Mucosa of rectum (tissue), 2 donors: ENCODE measurements around the gene FAM221B.

Experiments used
- H3K27ac ChIP-seq, 2 donors: one replicate each; pipeline ENCODE4 v1.7.0; 2013; ENCODE audit warnings: inconsistent platforms in 2 of 2, low read depth in 2 of 2, low read length in 2 of 2
- H3K27me3 ChIP-seq, 2 donors: one replicate each; pipeline ENCODE4 v1.7.0; 2013; ENCODE audit warnings: low read length in 2 of 2; ENCODE audit not compliant: control insufficient read depth in 2 of 2, insufficient read depth in 2 of 2
- H3K36me3 ChIP-seq, 2 donors: one replicate each; pipeline ENCODE4 v1.7.0; 2013; ENCODE audit warnings: low read length in 2 of 2; ENCODE audit not compliant: control insufficient read depth in 2 of 2, insufficient read depth in 2 of 2
- H3K4me1 ChIP-seq, 2 donors: one replicate each; pipeline ENCODE4 v1.7.0; 2013; ENCODE audit warnings: low read length in 2 of 2, mild to moderate bottlenecking in 1 of 2; ENCODE audit not compliant: control insufficient read depth in 2 of 2, insufficient read depth in 2 of 2
- H3K4me3 ChIP-seq, 2 donors: one replicate each; pipeline ENCODE4 v1.7.0; 2013; ENCODE audit warnings: low read length in 2 of 2
- H3K9ac ChIP-seq, 2 donors: one replicate each; pipeline ENCODE4 v1.7.0; 2013; ENCODE audit warnings: low read length in 2 of 2, low read depth in 1 of 2, mild to moderate bottlenecking in 1 of 2
- H3K9me3 ChIP-seq, 2 donors: one replicate each; pipeline ENCODE4 v1.7.0; 2013; ENCODE audit warnings: low read length in 2 of 2; ENCODE audit not compliant: control insufficient read depth in 2 of 2
- donor health status: healthy.
- donor health status: Normal muscosa, but diverticular disease.

The FAM221B gene

DNA sequence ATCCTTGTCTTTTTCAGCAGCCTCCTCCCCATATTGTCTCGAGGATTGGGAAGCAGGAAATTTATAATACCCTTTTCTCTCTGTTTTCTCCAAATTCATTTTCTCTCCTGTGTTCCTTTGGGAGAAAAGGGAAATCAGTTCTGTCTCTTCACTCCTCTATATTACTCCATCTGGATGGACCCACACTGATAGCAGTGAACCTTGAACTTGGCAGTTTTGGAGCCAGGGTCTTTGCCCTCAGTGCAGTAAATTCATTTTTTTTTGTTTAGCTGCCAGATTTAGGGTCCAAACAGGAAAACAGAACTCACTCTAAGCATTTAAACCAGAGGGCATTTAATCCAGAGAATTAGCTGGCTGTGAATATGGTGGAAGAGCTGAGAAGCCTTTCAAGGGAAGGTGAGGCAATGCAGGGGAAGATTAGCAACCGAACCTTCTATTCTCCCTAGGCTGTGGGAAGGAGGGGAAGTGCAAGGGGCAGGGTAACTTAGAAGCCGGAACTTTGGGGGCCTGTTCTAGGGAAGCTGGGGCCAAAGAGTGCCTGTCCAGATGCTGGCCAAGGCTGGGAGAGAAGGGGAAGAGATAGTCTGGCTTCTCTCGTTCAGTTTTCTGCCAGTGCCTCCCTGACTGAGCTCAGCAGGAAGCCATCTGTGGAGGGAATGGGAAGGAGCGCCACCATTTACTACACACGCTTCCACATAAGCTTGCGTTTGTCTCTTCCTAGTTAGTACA is 53.5 kb downstream of the FAM221B start:
- H3K27ac ChIP-seq = no peak overlapping the region
- H3K27me3 ChIP-seq = no peaks in the 10 kb centered on the region
- H3K9me3 ChIP-seq = no peaks in the 10 kb centered on the region
- H3K36me3 ChIP-seq = no peaks in the 10 kb centered on the region
- H3K4me3 ChIP-seq = no peak overlapping the region
- peaks cover 19 to 20% of the 10 kb centered on the region in 2 donors for H3K4me1 ChIP-seq
- no peak overlapping the region for H3K9ac ChIP-seq

DNA sequence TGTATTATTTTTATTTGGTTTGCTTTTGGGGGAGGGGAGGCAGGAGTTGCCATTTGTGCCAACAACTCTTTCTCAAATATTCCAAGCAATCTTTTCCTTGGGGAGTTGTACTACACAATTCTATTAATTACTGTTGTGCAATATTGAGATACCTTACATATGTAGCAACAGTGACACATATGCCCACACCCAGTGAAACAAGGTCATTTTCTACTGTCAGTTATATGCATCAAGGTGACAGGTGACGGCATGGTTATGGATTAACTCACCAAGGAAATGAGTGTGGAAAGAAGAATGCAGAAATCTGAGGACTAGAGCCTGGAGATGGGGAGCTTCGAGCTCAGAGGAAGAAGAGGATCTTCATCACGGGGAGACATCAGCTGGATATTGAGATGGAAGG is 56.6 kb downstream of the FAM221B start:
- peaks cover 19 to 20% of the 10 kb centered on the region in 2 donors for H3K4me1 ChIP-seq
- no peaks in the 10 kb centered on the region for H3K9me3 ChIP-seq
- H3K36me3 ChIP-seq = no peaks in the 10 kb centered on the region
- peak overlapping the region in 1 of 2 donors; percentile 4 for H3K4me3 ChIP-seq
- H3K27me3 ChIP-seq = no peaks in the 10 kb centered on the region
- peak overlapping the region in 1 of 2 donors; percentile 48 for H3K9ac ChIP-seq
- H3K27ac ChIP-seq = peak overlapping the region; percentile 61 to 62

DNA sequence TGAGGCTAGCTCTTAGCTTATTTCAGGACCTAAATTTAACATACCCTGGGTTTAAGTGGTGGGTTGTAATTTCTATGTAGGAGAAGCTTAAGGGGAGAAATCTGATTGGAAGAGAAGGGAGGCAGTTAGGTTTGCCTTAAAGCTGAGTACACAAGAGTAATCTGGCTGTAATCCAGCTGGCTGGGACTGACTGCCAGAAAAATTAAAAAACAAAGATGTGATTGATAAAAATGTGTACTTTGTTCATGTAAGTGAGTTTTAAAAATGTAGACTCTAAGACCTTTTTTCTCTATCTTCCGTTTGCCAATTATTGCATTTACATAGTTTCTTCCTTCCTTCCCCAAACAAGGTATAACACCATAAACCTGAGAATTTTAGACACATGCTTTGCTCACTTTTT is 57.0 kb downstream of the FAM221B start:
- H3K9ac ChIP-seq = peak overlapping the region in 1 of 2 donors; percentile 48

DNA sequence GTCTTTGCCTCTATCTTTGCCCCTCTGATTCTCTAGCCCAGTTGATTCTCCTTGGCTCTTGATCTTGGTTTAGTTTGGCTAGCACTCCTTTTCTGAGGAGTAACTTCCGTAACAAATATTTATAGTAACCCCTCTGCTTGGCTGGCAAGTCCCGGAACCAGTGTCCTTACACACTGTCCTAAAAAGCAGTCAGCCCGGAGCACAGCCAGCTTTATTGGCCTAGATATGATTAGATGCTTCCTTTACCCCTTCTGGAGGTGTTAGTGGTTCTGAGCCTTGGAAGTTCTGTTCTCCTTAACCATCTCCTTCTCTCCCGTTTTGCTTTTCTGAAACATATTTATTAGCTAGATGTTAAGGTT is 57.5 kb downstream of the FAM221B start:
- H3K9me3 ChIP-seq = no peaks in the 10 kb centered on the region
- H3K4me3 ChIP-seq = peak overlapping the region in 1 of 2 donors; percentile 13
- peak overlapping the region; percentile 61 to 62 for H3K27ac ChIP-seq
- H3K4me1 ChIP-seq = peaks cover 19 to 20% of the 10 kb centered on the region in 2 donors
- no peaks in the 10 kb centered on the region for H3K27me3 ChIP-seq
- H3K9ac ChIP-seq = peak overlapping the region in 1 of 2 donors; percentile 48
- no peaks in the 10 kb centered on the region for H3K36me3 ChIP-seq

More for the DNA sequence above, 57.0 kb downstream of the FAM221B start:
- H3K4me1 ChIP-seq = peaks cover 19 to 20% of the 10 kb centered on the region in 2 donors
- no peaks in the 10 kb centered on the region for H3K9me3 ChIP-seq
- peak overlapping the region in 1 of 2 donors; percentile 13 for H3K4me3 ChIP-seq
- H3K27me3 ChIP-seq = no peaks in the 10 kb centered on the region
- peak overlapping the region; percentile 61 to 62 for H3K27ac ChIP-seq
- no peaks in the 10 kb centered on the region for H3K36me3 ChIP-seq

DNA sequence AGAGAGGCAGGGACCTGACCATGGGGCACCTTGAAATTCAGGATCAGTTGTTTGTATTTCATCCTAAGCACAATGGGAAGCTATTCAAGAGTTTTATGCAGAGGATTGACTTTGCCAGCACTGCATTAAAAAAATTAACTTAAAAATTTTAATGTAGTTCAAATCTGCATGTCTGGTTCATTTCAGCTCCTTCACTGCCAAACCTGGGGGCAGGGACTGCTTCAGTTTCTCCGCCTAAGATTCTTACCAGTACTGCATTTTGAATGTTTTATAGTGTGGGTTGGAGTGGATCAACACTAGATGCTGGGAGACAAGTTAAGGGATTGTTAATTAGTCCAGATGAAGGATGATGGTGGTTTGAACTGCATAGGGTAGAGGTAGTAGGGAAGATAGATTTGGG is 58.8 kb downstream of the FAM221B start:
- Histone ChIP-seq H3K9me3 (no peaks in the 10 kb centered on the region), H3K9ac (no peak overlapping the region), H3K4me3 (no peak overlapping the region), H3K36me3 (no peaks in the 10 kb centered on the region), H3K27ac (no peak overlapping the region), H3K4me1 (peaks cover 19 to 20% of the 10 kb centered on the region in 2 donors), H3K27me3 (no peaks in the 10 kb centered on the region)

DNA sequence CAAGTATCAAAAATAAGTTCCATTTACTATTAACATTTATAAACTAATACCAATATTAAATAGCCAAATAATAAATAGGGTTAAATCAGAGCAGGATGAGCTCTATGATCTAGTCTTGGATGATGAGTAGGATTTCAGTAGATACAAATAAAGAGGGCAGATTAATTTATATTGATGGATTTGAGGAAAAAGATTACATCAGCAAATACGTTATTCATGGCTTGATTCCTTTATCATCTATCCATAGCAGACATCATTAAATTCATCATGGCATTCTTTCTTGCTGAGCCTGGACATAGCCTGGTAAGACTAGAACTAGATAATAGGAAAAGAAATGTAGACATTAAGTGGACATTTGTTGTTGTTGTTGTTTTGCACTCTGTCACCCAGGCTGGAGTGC is 61.1 kb downstream of the FAM221B start:
- Histone ChIP-seq H3K27ac (no peak overlapping the region), H3K4me3 (no peak overlapping the region), H3K9me3 (no peaks in the 10 kb centered on the region), H3K27me3 (no peaks in the 10 kb centered on the region), H3K9ac (no peak overlapping the region), H3K36me3 (no peaks in the 10 kb centered on the region), H3K4me1 (peaks cover 19 to 20% of the 10 kb centered on the region in 2 donors)

DNA sequence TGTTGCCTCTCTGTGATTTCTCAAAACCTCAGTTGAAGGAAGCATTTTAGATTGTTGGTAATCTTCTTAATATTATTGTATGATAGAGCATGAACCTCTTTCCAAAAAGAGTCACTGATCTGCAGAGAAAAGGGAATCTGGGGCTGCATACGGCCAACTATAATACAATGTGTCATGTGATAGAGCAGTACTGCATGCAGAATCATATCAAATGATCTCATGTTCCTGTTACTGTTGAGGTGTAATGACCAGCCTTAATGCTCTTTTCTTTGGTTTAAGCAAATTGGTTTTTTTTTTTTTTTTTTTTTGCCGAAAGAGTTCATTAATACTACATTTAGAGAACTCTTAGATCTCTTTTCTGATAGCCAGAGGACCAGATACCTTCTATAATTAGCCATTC is 61.5 kb downstream of the FAM221B start:
- Histone ChIP-seq H3K27me3 (no peaks in the 10 kb centered on the region), H3K4me3 (no peak overlapping the region), H3K27ac (no peak overlapping the region), H3K9me3 (no peaks in the 10 kb centered on the region), H3K36me3 (no peaks in the 10 kb centered on the region), H3K9ac (no peak overlapping the region), H3K4me1 (peaks cover 16 to 17% of the 10 kb centered on the region in 2 donors)
